Kidney tubule cell (primary cell): Measurements from ENCODE around the gene GPN2.

ENCODE experiments used
- DNase-seq: peaks from one replicate; pipeline ENCODE4 v3.0.0-alpha.2; 2018; ENCODE audit warnings: low spot score

The GPN2 gene

GRCh38 chr1:26831546-26832248 lies 58.4 kb downstream of the GPN2 start:
- DNase-seq = no peak

GRCh38 chr1:26831059-26831458 lies 59.0 kb downstream of the GPN2 start:
- no peak for DNase-seq

- DNase-seq = no peak
Measured at GRCh38 chr1:26829184-26829911, 60.7 kb downstream of the GPN2 start.

DNA sequence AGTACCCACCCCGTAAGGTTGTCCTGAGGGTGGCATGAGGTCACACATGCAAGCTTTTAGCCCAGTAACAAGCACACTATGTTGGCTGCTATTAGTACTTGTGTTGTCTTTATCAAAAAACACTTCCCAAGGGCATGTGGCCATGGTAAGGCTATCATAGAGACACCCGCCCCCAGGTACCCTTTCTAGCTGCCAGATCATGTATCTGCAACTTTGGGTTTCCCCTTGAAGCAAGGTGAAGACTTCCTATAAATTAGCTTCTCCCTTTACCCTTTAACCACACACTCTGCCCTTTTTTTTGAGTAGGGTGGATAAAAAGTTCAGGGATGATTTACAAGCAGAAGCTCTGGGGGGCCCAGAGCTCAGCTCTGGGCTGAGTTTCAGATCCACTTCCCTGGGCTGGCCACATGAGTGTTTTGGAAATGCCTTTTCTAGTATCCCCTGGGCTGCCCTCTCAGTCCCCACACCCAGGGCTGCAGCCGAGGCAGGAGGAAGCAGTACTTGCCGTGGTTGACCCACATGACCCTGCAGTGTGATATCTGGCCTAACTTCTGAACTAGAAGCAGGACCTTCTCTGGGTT lies 61.6 kb downstream of the GPN2 start:
- DNase-seq = no peak

DNA sequence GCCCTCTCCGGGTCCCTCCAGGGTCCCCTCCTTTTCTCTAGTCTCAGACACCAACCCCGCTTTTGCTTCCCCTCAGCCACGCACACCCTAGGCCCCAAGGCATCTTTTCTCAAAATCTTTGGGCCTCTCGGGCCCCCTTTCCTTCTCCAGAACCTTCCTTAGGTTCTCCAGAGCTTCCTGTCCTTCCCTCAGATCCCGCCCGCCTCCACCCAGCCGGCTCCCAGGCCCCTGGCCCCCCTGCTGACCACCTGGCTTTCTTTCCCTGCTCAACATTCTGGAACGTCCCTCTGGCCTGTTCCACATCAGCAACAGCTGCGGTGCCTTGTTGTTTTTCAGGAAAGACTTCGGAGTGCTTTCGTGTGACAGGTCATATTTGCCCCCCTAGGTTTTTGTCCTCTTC lies 62.4 kb downstream of the GPN2 start:
- DNase-seq = no peak

DNA sequence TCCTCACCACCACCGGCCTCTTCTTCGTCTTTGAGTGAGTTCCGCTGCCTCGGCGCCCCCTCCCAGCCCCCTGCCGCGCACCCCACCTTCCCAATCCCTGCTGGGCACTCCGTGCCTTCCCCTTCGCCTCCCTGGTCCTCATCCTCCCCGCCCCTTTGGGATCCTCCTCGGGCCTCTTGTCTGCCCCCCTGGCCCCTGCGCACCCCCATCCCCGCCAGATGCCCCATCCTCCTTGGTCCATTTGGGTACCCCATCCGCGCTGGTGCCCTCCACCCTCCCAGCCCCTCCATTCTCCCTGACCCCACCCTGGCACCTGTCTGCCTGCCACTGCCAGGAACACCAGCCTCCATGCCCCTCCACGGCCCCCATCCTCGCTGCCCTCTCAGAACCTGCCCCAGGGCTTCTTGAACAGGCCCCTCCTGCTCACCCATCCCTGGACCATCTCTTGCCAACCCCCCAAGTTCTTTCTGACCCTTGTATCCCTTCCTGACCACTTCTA lies 62.9 kb downstream of the GPN2 start:
- no peak for DNase-seq

DNA sequence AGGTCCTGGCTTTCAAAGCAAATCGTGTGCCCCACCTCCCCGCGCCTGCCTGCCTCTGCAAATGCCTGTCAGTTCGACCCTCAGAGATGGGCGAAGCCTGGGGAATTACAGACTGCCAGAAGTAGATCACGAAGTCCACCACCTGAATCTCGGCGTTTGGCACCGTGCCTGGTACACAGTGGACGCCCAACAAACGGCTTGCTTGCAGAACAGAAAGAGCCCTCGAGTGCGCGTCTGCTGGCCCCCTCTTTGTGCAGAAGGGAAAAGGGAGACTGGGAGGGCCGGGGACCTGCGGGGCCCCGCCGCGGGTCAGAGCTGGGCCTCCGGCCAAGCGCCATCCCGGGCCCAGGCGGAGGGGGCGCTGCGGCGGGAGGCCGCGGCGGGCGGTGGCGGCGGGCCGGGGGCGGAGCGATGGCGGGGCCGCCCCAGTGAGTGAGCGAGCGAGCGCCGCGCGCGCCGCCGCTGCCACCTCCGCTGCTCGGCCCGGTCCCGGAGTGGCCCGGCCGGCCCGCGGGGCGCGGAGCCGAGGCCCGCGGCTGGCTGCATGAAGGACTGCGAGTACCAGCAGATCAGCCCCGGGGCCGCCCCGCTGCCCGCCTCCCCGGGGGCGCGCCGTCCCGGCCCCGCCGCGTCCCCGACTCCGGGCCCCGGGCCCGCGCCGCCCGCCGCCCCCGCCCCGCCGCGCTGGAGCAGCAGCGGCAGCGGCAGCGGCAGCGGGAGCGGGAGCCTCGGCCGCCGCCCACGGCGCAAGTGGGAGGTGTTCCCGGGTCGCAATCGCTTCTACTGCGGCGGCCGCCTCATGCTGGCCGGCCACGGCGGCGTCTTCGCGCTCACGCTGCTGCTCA lies 63.6 kb downstream of the GPN2 start, which contains the start of gene ZDHHC18:
ZDHHC18 (plus strand) TSS at position 428 of the 845 bp plus-strand sequence; CDS start at position 545, 117 bp downstream.
- DNase-seq = peak; percentile 72
